Umbilical cord (tissue), 2 donors: Measurements from ENCODE around the gene KLHL17. TPM values are rescaled to one million over a fixed set of nuclear protein-coding genes. Genes with fewer than 3 reads are reported as not detected.
"Not testable (repeated sequence)": the region's sequence is repeated elsewhere in the genome, so short reads cannot be mapped to it uniquely, and the experiment has no call there.

Experiments used
- DNase-seq: peaks from one replicate; pipeline ENCODE4 v3.0.0-alpha.2; 2015; ENCODE audit warnings: low spot score
- total RNA-seq: library from RNA; depleted of rRNA; stranded (reverse); fragments of >200 nt; gene quantifications from one replicate; pipeline ENCODE4 v1.2.3, GENCODE V29; 2014; ENCODE audit warnings: low replicate concordance; ENCODE audit not compliant: insufficient read depth

Gene KLHL17
- total RNA-seq, 1 donor from 2014 or later = 3.4 TPM

DNA sequence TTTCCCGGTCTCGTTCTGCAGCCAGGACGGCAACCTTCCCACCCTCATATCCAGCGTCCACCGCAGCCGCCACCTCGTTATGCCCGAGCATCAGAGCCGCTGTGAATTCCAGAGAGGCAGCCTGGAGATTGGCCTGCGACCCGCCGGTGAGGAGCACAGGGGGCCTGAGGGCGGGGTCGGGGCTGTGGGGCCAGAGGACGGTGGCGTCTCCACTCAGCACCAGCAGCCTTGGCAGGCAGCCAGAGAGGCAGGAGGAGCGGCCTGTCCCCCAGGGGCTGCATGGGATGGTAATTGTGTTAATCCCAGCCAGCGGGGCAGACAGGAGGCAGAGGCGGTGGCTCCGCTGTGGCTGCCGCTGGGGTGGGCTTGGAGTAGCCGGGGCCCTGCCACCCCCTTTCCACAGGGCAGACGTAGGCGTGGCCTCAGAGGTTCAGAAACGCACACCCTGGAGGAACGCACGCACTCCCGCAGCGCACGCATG, 24.6 kb upstream of the KLHL17 start:
- DNase-seq = peak; percentile 59

DNA sequence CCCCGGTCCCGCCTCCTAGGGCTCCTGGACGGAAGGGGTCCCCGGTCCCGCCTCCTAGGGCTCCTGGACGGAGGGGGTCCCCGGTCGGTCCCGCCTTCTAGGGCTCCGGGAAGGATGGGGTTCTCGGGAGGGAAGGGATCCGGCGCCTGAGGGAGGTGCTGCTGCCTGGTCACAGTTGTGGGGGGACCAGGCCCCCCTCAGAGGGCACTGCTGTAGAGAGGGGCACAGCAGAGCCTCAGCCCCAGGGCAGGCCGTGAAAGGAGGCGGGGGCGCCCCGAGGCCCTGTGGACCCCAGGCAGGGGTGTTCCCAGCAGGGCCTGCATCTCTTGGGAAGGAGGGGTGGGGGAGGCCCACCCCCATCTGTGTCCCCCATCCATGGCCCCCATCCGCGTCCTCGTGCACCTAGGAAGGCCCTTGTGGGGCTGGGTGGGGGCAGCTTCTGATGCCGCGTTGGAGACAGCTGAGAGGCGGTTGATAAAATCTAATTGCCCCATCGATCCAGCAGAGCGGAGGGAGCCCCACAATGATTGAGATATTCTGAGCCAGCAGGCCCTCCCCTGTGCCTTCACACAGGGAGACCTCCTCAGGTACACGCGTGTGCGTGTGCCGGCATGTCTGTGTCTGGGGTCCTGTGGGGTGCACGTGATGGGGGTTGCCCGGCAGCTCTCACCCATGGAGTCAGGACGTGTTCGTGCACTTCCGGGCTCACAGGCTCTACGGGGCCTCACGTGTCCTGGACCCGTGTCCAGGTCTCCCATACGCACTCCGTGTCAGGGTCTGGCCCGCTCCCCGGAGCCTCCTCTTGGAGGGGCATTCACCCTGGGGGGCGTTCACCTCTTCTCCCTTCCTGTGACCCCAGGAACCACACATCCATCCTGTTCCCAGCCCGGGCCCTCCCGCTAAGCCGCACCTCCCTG, 23.8 kb upstream of the KLHL17 start:
- no peak for DNase-seq

DNA sequence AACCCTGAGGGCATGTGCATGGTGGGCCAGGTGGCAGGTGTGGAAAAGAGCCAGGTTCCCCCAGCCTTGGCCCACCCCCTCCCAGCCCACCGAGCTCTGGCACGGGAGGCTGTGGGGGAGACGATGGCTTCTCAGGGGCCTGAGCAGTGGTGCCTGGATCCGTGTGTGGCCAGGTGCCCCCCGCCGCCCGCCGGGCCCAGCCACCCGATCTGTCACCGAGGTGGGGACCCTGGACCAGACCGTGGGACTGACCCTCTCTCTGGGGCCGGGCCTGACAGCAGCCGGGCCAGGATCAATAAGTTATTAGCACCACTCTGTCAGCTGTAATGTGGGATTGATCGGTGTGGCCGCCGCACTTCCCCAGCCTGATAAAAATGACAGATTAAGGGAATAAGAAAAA, 22.9 kb upstream of the KLHL17 start:
- DNase-seq = no peak

DNA sequence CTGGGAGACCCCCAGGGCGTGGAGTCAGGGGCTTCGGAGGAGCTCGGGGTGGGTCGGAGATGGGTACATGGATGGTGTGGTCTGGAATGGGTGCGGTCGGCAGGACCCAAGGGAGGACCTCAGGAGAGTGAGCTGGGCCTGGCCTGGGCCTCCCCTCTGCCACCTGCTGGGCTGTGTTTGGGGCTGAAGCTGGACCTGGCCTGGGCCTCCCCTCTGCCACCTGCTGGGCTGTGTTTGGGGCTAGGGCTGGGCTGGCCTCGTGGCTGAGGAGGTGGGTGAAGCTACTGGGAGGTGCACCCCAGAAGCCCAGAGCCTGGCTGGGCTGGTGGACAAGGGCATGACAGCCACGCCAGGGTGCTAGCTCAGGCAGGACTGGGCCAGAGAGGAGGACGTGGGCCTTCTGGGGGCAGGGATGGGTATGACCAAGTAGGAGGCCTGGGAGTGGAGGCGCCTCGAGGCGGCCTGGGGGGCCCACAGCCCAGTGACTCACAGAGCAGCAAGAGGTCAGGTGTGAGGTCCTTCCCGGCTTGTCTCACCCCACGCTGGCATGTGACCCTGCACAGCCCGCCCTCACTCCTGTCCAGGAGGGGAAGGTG, 22.2 kb upstream of the KLHL17 start:
- no peak for DNase-seq

DNA sequence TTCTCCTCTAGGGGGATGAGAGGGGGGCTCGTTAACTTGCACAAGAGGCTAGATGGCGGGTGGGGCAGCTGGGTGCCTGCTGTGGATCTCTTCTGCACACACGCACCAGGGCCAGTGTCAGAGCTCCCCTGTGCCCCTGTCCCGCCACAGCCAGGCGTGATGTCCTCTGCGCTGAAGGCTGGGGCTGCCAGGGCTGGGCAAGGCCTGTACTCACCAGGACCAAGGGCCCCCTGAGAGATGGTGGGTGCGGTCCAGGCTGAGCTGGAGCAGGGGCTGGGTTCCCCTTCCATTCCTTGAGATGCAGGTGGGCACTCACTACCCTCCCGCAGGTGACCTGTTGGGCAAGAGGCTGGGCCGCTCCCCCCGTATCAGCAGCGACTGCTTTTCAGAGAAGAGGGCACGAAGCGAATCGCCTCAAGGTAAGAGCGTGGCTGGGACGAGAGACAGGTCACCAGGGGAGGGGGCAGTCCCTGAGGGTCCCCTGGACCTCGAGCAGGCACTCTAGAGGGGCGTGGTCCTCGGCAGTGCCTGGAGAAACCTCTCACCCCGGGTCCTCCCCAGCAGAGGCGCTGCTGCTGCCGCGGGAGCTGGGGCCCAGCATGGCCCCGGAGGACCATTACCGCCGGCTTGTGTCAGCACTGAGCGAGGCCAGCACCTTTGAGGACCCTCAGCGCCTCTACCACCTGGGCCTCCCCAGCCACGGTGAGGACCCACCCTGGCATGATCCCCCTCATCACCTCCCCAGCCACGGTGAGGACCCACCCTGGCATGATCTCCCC, 21.5 kb upstream of the KLHL17 start:
- DNase-seq = no peak

DNA sequence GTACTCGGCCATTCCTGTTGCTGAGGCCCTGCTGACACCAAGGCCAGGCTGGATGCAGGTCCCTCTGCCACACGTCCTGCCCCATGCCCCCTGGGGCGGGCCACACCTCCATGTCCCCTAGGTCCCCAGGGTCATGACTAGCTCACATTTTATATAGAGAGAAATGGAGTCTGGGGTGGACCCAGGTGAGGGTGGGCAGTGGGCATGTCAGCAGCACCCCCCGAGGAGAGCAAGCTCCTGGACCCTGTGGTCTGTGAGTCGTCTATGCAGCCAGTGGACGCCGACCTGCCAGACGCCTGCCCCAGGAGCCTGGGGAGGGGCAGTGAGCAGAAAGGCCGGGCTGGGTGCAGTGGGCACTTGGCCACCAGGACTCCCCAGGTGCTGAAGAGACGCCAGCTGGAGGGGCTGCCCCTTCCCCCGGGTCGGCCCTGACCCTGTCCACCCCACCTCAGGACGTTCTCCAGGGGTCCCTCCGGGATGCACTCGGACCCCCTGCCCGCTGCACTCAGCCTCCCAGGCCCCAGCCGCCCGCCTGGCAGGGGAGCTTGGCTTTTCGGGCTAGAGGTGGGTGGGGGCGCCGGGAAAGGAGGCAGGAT, 20.8 kb upstream of the KLHL17 start:
- DNase-seq = no peak

DNA sequence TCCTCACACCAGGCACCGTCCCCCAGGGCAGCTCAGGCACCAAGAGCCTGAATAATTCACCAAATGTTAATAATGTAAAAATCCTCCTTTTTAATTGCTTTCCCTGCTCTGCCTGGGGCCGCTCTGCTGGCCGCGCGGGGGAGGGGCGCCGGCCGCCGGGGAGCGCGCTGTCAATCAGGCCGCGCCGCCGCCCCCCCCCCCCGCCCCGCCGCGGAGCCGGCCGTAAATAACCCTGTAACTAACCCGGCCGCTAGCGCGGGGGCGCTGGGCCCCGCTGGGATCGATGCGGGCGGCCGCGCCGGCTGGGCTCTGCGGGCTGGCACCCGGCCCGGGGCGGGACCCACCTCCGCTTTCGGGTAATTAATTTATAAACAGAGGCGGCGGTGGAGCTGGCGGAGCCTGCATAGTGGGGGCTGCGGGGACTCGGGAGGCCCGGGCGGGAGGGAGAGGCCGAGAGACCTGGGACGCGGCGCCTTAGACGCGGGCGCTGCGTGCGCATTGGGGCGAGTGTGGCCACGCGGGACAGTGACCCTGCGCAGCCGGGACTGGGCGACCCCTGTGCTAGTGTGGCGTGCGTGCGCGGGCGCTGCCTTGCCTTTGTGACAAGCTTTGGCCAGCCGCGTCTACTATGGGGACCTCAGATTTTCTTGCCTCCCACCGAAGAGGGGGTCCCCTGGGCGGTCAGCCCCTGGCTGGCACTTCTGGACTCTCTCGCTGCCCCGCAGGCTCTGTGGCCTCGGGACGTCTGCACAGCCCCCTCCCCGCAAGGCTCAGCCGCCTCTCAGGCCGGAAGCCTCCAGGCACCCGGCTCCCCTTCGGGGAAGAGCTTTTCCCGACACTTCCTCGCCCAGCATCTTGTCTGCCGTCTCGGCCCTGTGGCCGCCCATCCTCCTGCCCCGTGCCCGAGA, 20.0 kb upstream of the KLHL17 start:
- DNase-seq = peak; percentile 72

DNA sequence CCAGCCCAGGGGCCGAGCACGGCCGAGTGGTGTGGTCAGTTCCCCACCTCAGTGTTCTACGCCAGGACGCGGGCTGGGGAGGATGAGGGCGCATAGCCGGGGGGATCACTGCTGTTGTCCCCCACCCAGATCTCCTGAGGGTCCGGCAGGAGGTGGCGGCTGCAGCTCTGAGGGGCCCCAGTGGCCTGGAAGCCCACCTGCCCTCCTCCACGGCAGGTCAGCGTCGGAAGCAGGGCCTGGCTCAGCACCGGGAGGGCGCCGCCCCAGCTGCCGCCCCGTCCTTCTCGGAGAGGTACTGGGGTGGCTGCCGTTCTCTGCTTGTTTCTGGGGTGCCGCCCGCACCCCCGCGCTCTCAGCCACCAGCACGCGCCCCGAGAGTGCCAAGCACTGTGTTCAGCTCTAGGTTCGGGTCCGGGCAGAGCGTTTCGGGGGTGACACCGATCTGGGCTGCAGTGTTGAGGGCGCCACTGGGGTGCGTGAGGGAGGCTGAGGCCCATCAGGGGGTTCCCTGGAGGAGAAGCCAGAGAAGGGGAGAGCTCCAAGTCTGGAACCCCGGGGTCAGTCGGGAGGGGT, 19.3 kb upstream of the KLHL17 start:
- DNase-seq = no peak

DNA sequence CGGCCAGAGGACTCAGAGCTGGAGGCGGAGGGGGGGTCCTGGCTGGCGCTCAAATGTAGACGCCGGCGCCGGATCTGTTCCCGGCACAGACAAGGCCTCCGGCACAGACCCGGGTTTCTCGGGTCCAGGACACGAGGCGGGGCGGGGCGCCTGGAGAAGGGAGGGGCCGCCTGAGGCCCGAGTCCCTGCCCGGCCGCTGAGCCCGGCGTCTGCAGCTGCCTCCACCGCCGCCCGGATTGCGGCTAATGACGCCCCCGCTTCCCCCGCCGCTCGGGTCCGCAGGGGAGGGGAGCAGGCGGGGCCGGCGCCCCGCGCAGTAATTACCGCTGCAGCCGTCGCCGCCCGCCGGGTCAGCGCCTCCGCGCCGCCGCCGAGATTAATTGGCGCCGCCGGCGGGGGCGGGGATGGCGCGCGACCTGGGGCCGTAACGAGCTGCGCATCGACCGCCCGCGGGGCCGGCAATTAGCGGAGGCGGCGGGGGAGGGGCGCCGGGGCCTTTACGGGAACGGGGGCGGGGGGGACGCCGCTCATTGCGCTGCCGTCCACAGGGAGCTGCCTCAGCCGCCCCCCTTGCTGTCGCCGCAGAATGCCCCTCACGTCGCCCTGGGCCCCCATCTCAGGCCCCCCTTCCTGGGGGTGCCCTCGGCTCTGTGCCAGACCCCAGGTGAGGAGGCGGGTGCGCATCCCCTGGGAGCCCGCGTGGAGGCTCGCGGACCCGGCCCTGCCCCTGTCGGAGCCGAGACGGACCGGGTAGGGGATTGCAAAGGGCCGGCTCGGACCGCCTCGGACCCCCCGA, 18.6 kb upstream of the KLHL17 start:
- DNase-seq = peak; percentile 88

DNA sequence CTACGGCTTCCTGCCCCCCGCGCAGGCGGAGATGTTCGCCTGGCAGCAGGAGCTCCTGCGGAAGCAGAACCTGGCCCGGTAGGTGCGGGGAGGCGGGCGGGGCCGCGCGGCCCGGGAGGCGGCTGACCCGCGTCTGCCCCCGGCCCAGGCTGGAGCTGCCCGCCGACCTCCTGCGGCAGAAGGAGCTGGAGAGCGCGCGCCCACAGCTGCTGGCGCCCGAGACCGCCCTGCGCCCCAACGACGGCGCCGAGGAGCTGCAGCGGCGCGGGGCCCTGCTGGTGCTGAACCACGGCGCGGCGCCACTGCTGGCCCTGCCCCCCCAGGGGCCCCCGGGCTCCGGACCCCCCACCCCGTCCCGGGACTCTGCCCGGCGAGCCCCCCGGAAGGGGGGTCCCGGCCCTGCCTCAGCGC, 18.0 kb upstream of the KLHL17 start:
- DNase-seq = no peak

DNA sequence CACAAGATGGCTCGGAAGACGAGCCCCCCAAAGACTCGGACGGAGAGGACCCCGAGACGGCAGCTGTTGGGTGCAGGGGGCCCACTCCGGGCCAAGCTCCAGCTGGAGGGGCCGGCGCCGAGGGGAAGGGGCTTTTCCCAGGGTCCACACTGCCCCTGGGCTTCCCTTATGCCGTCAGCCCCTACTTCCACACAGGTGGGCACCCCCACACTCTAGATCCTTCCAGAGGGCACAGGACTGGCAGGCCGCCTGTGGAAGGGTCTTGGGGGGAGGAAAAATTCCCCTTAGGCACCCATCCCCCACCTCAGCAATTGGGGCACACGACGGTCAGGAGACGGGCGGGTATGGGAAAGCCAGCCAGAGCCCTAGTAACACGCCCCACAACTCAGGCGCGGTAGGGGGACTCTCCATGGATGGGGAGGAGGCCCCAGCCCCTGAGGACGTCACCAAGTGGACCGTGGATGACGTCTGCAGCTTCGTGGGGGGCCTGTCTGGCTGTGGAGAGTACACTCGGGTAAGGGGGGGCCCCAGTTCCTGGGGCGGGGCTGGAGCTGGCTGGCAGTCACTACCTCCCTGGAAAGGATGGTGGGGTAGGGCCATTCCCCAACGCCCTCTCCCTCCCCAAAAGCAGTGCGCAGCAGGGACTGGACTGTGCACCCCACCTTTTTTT, 17.4 kb upstream of the KLHL17 start:
- DNase-seq = peak; percentile 54

DNA sequence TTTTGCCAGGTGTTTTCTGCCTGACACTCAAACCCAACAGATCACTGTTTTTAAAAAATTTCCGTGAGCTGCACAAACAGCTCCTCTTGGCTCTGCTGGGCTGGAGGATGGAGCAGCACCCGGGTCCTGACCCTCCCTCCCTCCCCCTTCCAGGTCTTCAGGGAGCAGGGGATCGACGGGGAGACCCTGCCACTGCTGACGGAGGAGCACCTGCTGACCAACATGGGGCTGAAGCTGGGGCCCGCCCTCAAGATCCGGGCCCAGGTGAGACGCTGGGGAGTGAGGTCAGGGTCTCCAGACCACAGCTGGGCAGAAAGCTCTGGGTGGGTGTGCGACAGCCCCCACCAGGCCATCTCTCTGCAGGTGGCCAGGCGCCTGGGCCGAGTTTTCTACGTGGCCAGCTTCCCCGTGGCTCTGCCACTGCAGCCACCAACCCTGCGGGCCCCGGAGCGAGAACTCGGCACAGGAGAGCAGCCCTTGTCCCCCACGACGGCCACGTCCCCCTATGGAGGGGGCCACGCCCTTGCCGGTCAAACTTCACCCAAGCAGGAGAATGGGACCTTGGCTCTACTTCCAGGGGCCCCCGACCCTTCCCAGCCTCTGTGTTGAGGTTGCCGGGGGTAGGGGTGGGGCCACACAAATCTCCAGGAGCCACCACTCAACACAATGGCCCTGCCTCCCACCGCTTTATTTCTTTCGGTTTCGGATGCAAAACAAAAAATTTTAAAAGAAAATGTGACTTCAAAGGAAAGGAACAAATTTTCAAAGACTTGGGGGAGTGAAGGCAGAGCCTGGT, 16.6 kb upstream of the KLHL17 start:
- no peak for DNase-seq

DNA sequence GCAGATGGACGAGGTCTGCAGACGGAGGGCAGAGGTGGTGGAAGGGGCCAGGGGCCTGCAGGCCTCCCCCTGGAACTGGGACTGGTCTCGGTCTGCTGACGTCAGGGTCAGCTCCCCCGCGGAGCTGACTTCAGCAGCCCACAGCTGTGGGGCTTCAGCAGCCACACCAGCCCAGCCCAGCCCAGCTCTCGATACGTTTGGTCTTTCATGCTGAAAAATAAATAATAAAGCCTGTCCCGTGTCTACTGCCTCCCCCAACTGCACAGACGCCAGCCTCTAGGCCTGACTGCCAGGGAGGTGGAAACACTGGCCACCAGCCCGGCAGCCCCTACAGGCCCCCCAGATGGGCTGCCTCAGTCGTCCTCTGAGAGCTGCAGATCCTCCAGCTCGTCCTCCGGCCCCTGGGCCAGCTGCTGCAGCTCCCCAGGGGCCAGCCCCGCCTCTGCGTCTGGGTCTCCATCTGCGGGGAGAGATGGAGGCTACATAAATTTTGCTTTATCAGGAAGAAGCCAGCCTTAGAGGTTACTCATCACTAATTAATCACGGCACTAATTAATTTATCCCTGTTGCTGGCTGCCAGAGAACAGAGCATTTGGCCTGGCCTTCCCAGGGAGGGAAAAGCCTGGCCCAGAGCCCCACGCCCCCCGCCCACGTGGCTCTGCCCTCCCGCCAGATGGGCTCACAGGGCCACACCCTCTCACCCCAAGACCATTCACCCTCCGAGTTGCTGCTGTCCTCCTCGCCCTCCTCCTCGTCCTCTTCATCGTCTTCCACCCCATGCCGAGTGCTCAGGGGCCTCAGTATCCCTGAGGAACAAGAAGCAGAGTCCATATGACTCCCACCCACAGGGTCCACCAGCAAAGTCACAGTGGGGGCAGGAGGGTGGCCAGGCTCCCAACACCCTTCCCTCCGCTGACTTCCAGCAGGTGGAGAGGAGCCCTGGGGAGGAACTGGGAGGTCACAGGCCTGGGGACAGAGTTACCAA, 15.8 kb upstream of the KLHL17 start:
- DNase-seq = no peak

DNA sequence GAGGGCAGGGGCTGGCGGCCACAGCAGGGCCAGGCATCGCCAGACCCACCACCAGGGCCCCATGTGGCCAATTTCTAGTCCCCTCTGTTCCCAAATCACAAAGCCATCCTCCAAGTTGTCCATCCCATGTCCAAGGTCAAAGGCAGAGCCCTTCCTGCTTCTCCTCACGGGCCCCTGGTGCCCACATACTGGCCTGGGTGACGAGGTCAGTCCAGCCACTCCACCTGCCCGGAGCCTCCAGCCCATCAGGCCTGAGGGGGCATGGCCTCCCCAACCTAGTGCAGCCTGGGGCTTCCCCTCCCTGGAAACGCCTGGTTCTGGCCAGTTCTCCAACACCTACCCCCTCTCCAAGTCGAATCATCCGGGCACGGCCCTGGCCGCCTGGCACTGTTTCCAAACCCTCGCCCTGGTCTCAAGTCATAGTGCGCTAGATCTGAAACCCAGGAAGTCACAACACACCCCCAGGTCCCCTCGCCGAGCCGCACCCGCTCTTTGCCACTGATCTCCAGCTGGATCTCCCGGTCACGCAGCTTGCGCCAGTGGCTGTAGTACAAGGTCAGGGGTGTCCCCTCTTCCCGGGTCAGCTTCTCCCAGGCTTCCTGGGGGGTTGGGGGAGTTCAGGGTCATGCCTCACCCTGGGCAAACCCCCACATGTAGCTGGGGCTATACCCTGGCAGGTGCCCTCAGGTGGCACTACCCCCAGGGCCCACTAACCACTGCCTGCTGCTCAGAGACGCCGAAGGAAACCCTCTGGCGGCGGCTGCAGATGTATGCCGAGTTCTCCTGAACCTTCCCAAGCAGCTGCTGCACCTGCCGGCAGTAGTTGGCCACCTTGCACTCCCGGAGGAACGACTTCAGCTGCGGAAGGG, 14.5 kb upstream of the KLHL17 start:
- no peak for DNase-seq

DNA sequence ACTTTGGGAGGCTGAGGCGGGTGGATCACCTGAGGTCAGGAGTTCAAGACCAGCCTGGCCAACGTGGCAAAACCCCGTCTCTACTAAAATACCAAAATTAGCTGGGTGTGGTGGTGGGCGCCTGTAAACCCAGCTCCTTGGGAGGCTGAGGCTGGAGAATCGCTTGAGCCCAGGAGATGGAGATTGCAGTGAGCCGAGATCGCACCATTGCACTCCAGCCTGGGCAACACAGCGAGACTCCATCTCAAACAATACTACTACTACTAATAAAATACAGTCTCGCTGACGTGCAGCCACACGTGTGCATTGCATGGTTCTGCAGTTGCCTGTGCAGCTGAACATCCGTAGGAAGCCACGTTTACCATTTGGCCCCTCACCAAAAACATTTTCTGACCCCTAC, 13.6 kb upstream of the KLHL17 start:
- not testable (repeated sequence) for DNase-seq

DNA sequence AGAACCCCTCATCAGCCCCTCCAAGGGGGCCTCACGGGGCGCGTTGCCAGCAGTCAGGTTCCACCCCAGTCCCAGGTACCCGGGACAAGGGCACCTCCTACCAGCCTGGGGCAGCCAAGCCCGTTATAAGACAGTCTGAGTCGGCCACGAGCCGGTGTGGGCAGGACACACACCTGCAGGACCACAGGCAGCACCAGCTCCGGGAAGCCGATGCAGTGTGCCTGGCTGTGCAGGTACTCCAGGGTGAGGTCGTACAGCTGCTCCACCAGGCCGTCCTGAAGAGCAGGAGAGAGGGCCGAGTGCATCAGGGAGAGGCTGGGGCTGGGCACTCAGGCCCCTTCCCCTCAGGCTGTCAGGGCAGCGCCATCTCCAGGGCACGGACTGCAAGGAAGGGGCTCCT, 12.4 kb upstream of the KLHL17 start:
- DNase-seq = no peak
